Mononuclear cell (primary cell): ENCODE results near the gene CELA1. TPM values are rescaled to one million over a fixed set of nuclear protein-coding genes. Genes with fewer than 3 reads are reported as not detected.
"Not testable (repeated sequence)": the region's sequence is repeated elsewhere in the genome, so short reads cannot be mapped to it uniquely, and the experiment has no call there.

Experiments used
- H3K27me3 ChIP-seq: 2 replicates; pipeline ENCODE4 v1.6.0; 2011; ENCODE audit warnings: low read length, control low read depth; ENCODE audit not compliant: insufficient read depth
- H3K4me1 ChIP-seq: 2 replicates; pipeline ENCODE4 v1.5.1; 2011; ENCODE audit warnings: mild to moderate bottlenecking, low read length, control low read depth; ENCODE audit not compliant: insufficient read depth
- H3K4me3 ChIP-seq: 2 replicates; pipeline ENCODE4 v1.5.1; 2011; ENCODE audit warnings: mild to moderate bottlenecking, low read length, moderate library complexity
- H3K9me3 ChIP-seq: 2 replicates; pipeline ENCODE4 v1.5.1; 2011; ENCODE audit warnings: low read depth, mild to moderate bottlenecking, control low read depth, low read length
- total RNA-seq: library from RNA; depleted of rRNA; stranded (reverse); fragments of >200 nt; gene quantifications from one replicate; pipeline ENCODE4 v1.2.3, GENCODE V29; 2012

The CELA1 gene
- total RNA-seq, 1 donor = not detected

- Histone ChIP-seq H3K27me3 (no peaks in the 10 kb centered on the region), H3K4me3 (no peak overlapping the region), H3K9me3 (no peaks in the 10 kb centered on the region), H3K4me1 (peaks cover 21% of the 10 kb centered on the region)
Measured at GRCh38 chr12:51341251-51342007, 5.0 kb downstream of the CELA1 start.

GRCh38 chr12:51339750-51340149 lies 6.7 kb downstream of the CELA1 start:
- Histone ChIP-seq H3K9me3 (no peaks in the 10 kb centered on the region), H3K4me1 (peaks cover 38% of the 10 kb centered on the region)

DNA sequence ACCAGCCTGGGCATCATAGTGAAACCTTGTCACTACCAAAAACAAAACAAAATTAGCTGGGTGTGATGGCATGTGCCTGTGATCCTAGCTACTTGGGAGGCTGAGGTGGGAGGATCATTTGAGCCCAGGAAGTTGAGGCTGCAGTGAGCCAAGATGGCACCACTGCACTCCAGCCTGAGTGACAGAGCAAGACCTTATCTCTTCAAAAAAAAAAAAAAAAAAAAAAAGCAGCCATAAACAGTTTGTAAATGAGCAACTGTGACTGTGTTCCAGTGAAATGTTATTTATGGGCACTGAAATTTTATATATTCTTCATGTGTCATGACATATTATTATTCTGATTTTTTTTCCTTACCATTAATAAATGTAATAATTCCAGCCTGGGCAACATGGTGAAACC lies 9.1 kb downstream of the CELA1 start:
- peaks cover 42% of the 10 kb centered on the region for H3K4me1 ChIP-seq
- not testable (repeated sequence) for H3K27me3 ChIP-seq, H3K9me3 ChIP-seq, H3K4me3 ChIP-seq

More at GRCh38 chr12:51339750-51340149, 6.7 kb downstream of the CELA1 start:
- no peak overlapping the region for H3K4me3 ChIP-seq
- H3K27me3 ChIP-seq = no peaks in the 10 kb centered on the region

DNA sequence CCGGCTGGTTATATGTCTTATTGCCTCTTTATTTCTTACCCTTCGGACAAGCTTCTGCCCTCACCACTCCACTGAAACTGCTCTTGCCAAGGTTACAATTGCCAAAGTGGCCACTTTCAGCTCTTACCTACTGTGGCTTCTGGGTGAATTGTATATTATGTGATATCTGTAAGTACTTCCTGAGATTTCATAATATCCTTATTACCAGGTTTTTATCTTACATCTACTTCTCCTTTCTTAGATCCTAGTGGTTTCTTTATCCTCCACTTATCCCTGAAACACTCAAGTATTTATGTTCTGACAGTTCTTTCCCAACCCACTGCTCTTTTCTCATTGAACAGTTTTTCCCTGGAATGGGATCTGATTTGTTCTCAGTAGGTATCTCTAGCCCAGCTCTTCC lies 10.5 kb downstream of the CELA1 start:
- no peaks in the 10 kb centered on the region for H3K27me3 ChIP-seq
- peaks cover 30% of the 10 kb centered on the region for H3K4me1 ChIP-seq
- H3K4me3 ChIP-seq = no peak overlapping the region
- no peaks in the 10 kb centered on the region for H3K9me3 ChIP-seq

DNA sequence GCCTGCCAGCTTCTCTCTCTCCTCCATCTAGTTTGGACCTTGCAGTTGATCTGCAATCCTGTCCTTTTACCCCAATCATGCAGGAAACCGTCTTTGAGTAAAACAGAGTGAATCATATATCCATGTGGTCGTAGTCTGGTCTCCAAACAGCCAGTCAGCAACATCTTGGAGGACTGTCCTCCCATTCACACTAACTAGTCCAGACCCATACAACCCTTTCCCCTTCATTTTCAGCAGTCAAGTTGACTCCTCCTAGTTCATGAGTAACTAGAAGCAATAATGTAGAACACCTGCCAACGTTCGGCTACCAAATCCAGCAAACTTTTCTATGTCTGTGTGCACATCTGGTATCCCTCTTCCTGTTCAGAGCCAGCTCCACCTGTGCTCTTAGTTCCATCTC lies 11.7 kb downstream of the CELA1 start:
- H3K9me3 ChIP-seq = no peaks in the 10 kb centered on the region
- no peaks in the 10 kb centered on the region for H3K27me3 ChIP-seq
- H3K4me1 ChIP-seq = peaks cover 35% of the 10 kb centered on the region
- no peak overlapping the region for H3K4me3 ChIP-seq

DNA sequence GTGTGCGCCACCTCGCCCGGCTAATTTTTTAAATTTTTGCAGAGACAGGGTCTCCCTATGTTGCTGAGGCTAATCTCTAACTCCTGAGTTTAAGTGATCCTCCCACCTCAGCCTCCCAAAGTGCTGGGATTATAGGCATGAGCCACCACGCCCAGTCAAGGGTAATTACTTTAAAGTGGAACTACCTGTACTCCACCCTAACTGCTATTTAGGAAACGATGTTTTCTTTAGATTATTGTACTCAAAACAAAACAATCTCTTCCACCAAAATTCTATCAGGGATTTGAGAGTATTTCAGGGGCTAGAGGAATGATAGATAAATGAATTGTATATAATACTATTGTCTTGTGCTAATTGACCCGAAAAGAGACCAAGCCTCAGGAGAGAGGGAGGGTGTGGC lies 12.9 kb downstream of the CELA1 start:
- Histone ChIP-seq H3K27me3 (no peaks in the 10 kb centered on the region), H3K4me3 (no peak overlapping the region), H3K9me3 (no peaks in the 10 kb centered on the region), H3K4me1 (peaks cover 47% of the 10 kb centered on the region)

DNA sequence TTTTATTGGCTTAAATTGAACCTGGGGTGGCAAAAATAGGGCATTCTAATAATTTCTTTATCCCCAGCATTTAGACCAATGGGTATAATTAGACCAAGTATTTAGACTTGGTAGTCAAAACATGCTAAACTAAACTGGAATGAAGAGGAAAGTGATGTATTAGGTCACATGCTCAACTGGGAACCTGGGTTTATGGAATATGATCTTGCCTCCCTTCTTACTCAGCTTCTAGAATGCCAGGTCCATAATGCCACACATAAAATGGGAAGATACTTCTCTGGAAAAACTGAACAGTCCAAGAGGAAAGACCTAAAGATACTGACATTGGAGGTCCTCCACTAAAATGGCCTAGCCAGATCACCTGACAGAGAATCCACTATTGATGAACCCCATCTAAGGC lies 16.3 kb downstream of the CELA1 start:
- H3K27me3 ChIP-seq = no peaks in the 10 kb centered on the region
- no peak overlapping the region for H3K4me3 ChIP-seq
- H3K9me3 ChIP-seq = no peaks in the 10 kb centered on the region
- peaks cover 62% of the 10 kb centered on the region for H3K4me1 ChIP-seq

DNA sequence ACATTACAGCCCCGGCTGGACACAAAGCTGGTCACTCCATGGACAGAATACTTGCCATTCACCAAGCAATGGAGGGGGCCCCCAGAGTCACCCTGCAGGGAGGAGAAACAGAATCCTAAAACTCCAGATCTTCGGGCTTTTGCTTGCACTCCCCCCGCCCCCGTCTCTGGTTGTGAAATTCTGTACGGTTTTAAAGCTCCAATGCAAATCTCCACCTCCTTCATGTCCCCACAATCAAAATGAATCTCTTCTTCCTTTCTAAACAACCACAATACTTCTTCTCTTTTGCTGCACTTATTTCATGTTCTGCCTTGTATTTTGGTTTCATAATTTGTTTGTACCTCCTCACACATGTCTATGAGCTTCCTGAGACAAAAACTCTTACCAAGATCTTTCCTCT lies 16.7 kb downstream of the CELA1 start:
- H3K27me3 ChIP-seq = no peaks in the 10 kb centered on the region
- peaks cover 62% of the 10 kb centered on the region for H3K4me1 ChIP-seq
- H3K4me3 ChIP-seq = no peak overlapping the region
- no peaks in the 10 kb centered on the region for H3K9me3 ChIP-seq

DNA sequence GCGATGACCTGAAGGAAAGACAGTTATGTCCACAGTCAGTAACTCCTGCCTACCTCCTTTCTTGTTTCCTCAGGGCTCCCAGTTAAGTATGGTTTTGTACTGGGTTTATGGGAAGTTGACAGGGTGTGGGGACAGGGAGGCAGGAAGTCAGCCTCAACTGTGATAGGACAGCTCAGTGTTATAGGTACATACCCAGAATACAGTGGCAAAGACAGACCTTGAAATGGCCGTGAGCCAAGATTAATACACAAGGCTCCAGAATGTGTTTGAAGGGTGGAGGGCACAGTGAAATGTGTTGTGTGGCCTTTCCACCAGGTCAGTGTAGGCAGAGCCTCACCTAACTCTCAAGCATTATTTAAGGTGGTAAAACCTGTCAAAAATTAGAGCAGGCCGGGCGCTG lies 17.9 kb downstream of the CELA1 start:
- no peaks in the 10 kb centered on the region for H3K9me3 ChIP-seq
- peaks cover 68% of the 10 kb centered on the region for H3K4me1 ChIP-seq
- no peak overlapping the region for H3K4me3 ChIP-seq
- no peaks in the 10 kb centered on the region for H3K27me3 ChIP-seq

DNA sequence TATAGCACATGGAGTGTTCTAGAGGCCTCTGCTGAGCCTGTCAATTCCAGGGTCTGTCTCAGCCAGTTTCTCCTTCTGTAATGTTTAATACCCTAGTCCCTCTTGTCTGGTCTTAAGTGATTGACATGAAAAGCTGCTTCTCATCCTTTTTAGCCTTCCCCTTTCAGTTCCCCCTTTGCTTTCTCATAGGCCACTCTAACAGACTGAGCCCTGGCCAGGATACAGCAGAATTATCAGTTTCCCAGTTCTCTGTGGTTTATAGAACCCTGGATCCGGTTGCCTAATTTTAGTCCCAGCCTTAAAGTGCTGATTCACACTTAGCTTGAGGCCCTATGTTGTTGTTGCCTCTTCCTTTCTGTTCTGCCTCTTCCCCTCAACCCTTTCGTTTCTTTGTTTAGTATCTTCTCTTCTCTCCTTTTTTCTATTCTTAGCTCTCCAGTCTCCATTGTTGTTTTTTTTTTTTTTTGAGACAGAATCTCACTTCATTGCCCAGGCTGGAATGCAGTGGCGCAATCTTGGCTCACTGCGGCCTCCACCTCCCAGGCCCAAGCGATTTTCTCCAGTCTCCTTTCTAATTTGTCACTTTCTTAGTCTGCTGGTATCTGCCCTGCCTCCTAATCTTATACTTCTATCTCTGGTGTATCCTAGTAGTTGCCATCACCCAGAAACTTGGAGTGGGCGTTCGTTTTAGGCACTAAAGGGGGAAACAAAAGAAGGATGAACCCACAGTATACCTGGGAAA lies 19.6 kb downstream of the CELA1 start:
- H3K4me1 ChIP-seq = peaks cover 84% of the 10 kb centered on the region
- no peaks in the 10 kb centered on the region for H3K9me3 ChIP-seq
- no peak overlapping the region for H3K4me3 ChIP-seq
- no peaks in the 10 kb centered on the region for H3K27me3 ChIP-seq

DNA sequence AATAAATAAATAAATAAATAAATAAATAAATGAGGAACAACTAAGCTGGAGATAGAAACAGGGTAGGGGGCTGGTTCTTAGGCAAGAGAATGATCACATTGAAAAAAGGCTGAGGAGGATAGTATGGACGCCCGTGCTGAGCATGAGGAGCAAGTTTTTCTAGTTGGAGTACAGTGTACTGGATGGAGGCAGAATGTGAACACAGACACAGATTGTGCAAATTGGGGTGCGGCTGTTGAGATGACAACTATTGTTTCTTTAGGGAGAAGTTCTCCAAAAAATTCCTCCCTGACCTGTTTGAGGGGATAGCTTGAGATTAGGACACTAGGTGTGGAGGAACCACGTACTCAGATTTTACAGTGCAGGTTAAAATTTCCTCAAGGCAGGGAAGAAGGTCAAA lies 21.5 kb downstream of the CELA1 start:
- no peaks in the 10 kb centered on the region for H3K9me3 ChIP-seq
- H3K27me3 ChIP-seq = no peaks in the 10 kb centered on the region
- no peak overlapping the region for H3K4me3 ChIP-seq
- H3K4me1 ChIP-seq = peaks cover 97% of the 10 kb centered on the region

- H3K9me3 ChIP-seq = no peaks in the 10 kb centered on the region
- no peaks in the 10 kb centered on the region for H3K27me3 ChIP-seq
- H3K4me3 ChIP-seq = peak within 1 kb of the TSS; percentile 83
- H3K4me1 ChIP-seq = peaks cover 97% of the 10 kb centered on the region
Measured at GRCh38 chr12:51323966-51324895, 22.2 kb downstream of the CELA1 start, which contains the start of gene BIN2. Gene BIN2 (minus strand): TSS chr12:51324174. CDS start chr12:51324102, 72 bp downstream.

- Histone ChIP-seq H3K4me1 (peaks cover 97% of the 10 kb centered on the region), H3K9me3 (no peaks in the 10 kb centered on the region), H3K27me3 (no peaks in the 10 kb centered on the region), H3K4me3 (peak overlapping the region; percentile 83)
Measured at GRCh38 chr12:51323317-51323960, 23.0 kb downstream of the CELA1 start.

GRCh38 chr12:51322452-51322851 lies 24.0 kb downstream of the CELA1 start:
- no peaks in the 10 kb centered on the region for H3K27me3 ChIP-seq
- no peaks in the 10 kb centered on the region for H3K9me3 ChIP-seq
- peak overlapping the region; percentile 83 for H3K4me3 ChIP-seq
- peaks cover 97% of the 10 kb centered on the region for H3K4me1 ChIP-seq
